ENCODE measurements around the gene LCNL1. TPM values are rescaled to one million over a fixed set of nuclear protein-coding genes. Genes with fewer than 3 reads are reported as not detected.

LCNL1 gene
- total and polyA plus RNA-seq, 2 of the 13 experiments (the other 11 are each of a cell fraction or from before 2014, with no cell fraction given), result not detected

- TF ChIP-seq GMEB1 (CRISPR knock-in tag; IDR thresholded peaks at IDR 0.05; ENCODE audit: borderline replicate concordance), result peak; percentile 4; the same call in 1 of the 2 replicates
- no peak for TF ChIP-seq ZNF329 (CRISPR knock-in tag; IDR thresholded peaks at IDR 0.05; ENCODE audit: low read depth)
- no peak for TF ChIP-seq ZNF710 (CRISPR knock-in tag; IDR thresholded peaks at IDR 0.05; ENCODE audit: borderline replicate concordance)
- TF ChIP-seq MYPOP (CRISPR knock-in tag; IDR thresholded peaks at IDR 0.05), result peak; percentile 67; the same call in 1 of the 2 replicates
- TF ChIP-seq ZNF562 (CRISPR knock-in tag; IDR thresholded peaks at IDR 0.05; ENCODE audit: borderline replicate concordance), result no peak
- no peak for TF ChIP-seq NCOA2 (CRISPR knock-in tag; IDR thresholded peaks at IDR 0.05)
- peak; percentile 64 for TF ChIP-seq DRAP1 (CRISPR knock-in tag; IDR thresholded peaks at IDR 0.05)
- no peak for TF ChIP-seq ZNF598 (CRISPR knock-in tag; IDR thresholded peaks at IDR 0.05; ENCODE audit: borderline replicate concordance)
- TF ChIP-seq SKI (IDR thresholded peaks at IDR 0.05; ENCODE audit: partially characterized antibody), result no peak
- no peak for TF ChIP-seq YEATS2 (CRISPR knock-in tag; IDR thresholded peaks at IDR 0.05; ENCODE audit: borderline replicate concordance)
- 0 out of 2 replicates have a peak, but pooled peaks have one; percentile 16 for TF ChIP-seq RBFOX2 (IDR thresholded peaks at IDR 0.05; ENCODE audit: low read depth, low read length)
- peak; percentile 63; the same call in 1 of the 2 replicates for TF ChIP-seq ATF7-NPFF (CRISPR knock-in tag; IDR thresholded peaks at IDR 0.05; ENCODE audit: low read depth)
- TF ChIP-seq ZNF597 (CRISPR knock-in tag; IDR thresholded peaks at IDR 0.05), result no peak
- no peak for TF ChIP-seq SRF (IDR thresholded peaks at IDR 0.05; ENCODE audit: low read depth, low read length)
- TF ChIP-seq ZNF747 (CRISPR knock-in tag; IDR thresholded peaks at IDR 0.05; ENCODE audit: borderline replicate concordance), result 0 out of 2 replicates have a peak, but pooled peaks have one; percentile 43
- TF ChIP-seq HNF4G (IDR thresholded peaks at IDR 0.05; ENCODE audit: borderline replicate concordance, low read depth, low read length), result peak; percentile 40; the same call in 1 of the 2 replicates
- TF ChIP-seq HNF4G (CRISPR knock-in tag; IDR thresholded peaks at IDR 0.05; ENCODE audit: borderline replicate concordance, low read depth), result no peak
- no peak for TF ChIP-seq EHMT2 (IDR thresholded peaks at IDR 0.05; ENCODE audit: borderline replicate concordance, low read depth, low read length)
- no peak for TF ChIP-seq SP1 (IDR thresholded peaks at IDR 0.05)
- 0 out of 2 replicates have a peak, but pooled peaks have one; percentile 8 for TF ChIP-seq SP1 (CRISPR knock-in tag; IDR thresholded peaks at IDR 0.05)
Measured at GRCh38 chr9:136996361-136997292, 13.8 kb downstream of the LCNL1 start, which contains the start of gene CLIC3 (continued).
